CD4-positive, alpha-beta T cell treated with Interleukin-15 for 1 hour (primary cell): Measurements from ENCODE around the gene RADX.
"Not testable (repeated sequence)": the region's sequence is repeated elsewhere in the genome, so short reads cannot be mapped to it uniquely, and the experiment has no call there.

Source experiments
- DNase-seq: peaks from one replicate; pipeline ENCODE4 v3.0.0-alpha.2; 2020

RADX gene, protein sequence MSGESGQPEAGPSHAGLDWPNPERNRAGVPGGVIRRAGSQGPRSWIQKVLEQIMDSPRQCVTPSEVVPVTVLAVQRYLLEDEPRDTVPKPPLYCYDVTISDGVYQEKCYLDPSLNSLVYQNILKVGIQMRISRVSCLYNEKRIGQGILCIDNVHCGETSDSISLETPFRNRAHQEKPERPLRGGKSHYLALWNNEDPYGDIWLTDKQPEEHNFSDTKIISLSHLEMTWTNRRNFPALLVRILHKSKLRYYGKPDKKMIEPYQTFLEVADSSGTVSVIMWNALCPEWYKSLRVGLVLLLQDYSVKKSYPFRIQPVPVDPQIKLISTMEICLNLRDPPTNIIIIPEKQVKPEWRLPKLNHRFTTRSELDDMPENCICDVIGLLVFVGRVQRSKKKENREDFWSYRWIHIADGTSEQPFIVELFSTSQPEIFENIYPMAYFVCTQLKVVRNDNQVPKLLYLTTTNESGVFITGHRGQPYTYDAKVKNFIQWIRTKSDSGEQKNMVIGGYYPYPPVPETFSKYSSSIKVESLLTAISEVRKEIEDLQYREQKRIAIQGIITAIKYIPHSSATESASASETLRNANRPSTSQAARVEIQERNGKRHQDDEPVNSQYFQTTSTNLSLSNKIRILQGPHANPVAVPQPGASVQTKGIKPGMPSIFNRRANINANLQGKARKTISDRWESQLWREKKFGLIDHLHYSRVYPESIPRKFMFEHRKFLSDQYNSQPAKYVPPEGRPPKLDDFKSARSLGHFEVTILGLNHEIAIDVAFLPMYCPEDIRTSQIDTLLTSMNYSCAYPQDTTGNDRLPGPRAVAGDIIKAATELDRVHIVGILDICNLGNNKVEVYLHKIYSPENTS

DNA sequence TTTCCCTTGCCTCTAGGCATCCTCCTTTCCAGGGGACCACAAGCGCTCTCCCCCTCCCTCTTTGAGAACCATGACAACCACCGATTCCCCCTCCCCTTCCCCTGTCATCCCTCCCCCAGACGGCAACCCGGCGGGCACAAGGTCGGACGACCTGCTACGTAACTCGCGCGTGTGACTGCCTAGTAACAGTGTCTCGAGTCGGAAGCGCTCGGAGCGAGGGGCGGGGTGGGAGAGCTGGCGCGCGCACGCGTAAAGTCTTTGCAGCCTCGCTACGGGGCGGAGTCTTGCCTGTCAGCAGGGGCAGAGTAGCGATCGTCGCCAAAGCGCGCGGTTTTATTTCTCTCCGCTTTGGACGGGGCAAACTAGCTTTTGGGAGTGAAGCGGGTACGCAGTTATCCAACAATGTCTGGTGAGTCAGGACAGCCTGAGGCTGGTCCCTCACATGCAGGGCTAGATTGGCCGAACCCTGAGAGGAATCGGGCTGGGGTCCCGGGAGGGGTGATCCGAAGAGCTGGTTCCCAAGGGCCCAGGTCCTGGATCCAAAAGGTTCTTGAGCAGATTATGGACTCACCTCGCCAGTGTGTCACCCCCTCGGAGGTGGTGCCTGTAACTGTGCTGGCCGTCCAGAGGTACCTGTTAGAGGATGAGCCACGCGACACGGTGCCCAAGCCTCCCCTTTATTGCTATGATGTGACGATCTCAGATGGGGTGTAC, at the start of gene RADX:
RADX (plus strand) TSS at position 300 of the 714 bp plus-strand sequence; CDS start at position 403, 103 bp downstream.
- DNase-seq = peak; percentile 91

GRCh38 chrX:106564986-106565385, 46.8 kb upstream of the RADX start:
- DNase-seq = no peak

DNA sequence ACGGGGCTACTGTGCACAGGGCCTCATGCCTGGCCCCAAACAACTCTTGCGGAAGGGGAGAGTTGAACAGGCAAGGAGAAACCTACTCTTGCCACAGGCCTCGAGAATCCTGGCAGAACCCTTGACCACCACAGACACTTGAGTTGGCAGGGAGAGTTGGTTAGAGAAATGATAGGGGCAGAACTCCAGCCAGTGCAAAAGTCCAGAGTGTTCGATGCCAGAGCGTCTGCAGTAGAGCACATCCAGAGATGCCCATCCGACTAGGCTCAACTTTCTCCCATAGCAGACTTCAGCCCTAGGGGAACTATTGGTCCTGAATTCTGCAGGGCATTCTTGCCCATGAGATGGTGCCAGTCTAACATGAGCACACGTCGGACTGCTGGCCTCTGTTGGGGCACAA, 45.4 kb upstream of the RADX start:
- DNase-seq = no peak

DNA sequence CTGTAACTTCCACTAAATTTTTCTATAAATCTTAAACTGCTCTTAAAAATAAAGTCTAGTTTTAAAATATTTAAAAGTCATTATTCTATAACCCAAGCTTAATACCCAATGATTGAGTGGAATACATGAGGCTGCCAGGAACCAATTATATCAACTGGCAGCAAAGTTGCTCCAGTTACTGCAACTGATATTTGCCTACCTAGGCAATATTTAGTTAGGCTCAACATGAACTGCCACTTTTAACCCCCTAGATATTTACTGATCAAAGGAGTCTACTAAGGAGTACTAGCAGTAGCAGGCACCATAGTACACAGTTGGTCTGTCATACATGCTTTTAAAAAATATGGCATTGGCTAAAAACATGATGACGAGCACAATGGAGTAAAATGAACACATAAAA, 29.9 kb upstream of the RADX start:
- DNase-seq = no peak

DNA sequence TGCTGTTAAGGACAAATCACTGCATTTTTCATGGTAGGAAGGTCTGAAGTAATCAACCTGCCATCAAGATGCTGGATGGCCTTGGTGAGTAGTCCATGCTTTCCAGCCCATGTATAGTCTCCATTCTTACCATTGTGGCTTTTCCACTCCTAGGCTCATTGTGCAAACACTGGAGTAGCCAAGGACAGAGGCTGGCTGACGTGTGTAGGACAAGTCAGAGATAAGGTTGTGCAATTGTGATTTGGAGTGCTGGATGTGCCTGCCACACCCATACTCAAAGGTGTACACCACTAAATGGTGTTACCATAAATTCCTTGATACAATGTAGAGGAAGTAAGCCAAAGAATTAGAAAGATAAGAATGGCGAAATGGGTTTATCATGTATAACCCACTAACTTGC, 26.3 kb upstream of the RADX start:
- no peak for DNase-seq

- no peak for DNase-seq
These were observed 23.0 kb upstream of the RADX start for GRCh38 chrX:106588801-106589200.

- DNase-seq = no peak
These were observed 12.4 kb upstream of the RADX start for GRCh38 chrX:106599411-106599810.

- DNase-seq = no peak
These were observed 5.2 kb upstream of the RADX start for GRCh38 chrX:106606571-106606970.

GRCh38 chrX:106608016-106608415, 3.8 kb upstream of the RADX start:
- peak; percentile 27 for DNase-seq

DNA sequence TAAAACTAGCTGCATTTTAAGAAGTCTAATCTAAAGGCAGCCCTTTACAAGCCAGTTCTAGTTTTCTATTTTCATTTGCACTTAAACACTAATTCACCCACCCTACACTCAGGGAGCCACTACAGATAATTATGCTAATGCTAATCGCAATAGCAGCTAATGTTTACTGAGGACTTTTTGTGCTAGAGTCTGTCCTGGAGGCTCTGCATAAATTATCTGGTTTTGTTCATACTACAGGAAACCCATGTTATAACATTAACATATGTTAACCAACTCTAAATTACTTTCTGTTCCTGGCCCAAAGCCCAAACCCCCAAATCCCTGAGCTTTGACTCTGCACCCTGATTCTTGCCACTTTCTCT, 480 bp upstream of the RADX start:
- DNase-seq = no peak

DNA sequence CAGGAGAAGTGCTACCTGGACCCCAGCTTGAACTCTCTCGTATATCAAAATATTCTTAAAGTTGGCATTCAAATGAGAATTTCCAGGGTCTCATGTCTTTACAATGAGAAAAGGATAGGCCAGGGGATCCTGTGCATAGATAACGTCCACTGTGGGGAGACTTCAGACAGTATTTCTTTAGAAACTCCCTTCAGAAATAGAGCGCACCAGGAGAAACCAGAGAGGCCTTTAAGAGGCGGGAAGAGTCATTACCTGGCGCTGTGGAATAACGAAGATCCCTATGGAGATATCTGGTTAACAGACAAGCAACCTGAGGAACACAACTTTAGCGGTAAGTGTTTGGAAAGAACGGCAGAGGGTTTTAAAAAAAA, 600 bp downstream of the RADX start:
- no peak for DNase-seq

DNA sequence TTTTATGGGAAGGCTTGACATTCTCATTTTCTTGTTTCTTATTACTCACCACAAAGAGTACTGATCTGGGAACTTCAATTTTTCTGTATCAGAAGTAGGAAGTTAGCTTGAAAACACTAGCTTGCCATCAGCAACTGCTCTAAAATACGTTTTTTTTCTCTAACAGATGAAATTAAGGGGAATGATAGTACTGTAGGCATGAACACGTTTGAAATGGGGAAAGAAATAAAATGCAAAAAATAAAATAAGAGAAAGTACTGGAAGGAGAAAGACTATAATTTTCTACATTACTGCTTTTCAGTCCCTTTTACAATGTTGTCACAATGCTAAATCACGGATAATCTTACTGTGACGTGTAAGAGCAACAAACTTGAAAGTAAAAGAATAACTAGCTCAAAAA, 1.5 kb downstream of the RADX start:
- DNase-seq = no peak

DNA sequence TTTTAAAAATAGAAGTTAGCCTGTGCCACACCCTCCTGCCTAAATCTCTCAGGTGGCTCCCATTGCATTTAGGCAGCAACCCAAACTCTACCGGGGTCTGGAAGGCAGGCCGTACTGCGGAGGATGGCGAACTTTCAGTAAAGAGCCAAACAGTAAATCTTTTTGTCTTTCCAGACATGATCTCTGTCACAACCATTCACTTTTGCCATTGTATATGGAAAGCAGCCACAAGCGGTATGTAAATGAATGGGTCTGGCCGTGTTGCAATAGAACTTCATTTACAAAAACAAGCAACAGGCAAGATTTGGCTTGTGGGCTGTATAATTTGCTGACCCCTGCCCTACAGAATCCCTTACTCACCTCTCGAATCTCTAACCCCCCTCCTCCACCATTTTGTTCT, 3.3 kb downstream of the RADX start:
- DNase-seq = no peak

DNA sequence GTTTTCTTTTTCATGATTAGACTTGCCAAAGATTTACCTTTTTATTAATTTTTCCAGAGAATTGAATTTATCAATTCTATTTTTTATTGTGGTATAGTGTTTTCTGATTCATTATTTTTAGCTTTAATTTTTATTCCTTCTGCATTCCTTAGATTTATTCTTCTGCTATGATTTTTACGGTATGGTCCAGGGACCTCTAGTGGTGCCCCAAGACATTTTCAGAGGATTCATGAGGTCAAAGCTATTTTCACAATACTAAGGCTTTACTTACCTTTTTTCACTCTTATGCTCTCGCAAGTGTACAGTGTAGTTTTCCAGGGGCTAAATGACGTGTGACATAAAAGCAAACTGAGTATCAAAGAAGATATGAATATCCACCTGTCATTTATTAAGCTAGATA, 8.0 kb downstream of the RADX start:
- DNase-seq = no peak

DNA sequence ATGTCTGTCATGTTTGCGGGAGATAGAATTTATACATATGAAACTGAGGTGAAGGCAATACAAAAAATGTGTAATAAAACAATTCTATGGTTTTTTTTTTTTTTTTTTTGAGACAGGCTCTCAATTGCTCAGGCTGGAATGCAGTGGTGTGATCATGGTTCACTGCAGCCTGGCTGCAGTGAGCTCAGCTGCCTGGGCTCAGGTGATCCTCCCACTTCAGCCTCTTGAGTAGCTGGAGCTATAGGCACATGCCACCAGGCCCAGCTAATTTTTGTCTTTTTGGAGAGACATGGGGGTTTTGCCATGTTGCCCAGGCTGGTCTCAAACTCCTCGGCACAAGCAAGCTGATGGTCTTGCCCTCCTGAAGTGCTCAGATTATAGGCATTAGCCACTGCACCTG, 10.1 kb downstream of the RADX start:
- DNase-seq = no peak

- no peak for DNase-seq
These were observed 15.0 kb downstream of the RADX start for GRCh38 chrX:106626789-106627188.

DNA sequence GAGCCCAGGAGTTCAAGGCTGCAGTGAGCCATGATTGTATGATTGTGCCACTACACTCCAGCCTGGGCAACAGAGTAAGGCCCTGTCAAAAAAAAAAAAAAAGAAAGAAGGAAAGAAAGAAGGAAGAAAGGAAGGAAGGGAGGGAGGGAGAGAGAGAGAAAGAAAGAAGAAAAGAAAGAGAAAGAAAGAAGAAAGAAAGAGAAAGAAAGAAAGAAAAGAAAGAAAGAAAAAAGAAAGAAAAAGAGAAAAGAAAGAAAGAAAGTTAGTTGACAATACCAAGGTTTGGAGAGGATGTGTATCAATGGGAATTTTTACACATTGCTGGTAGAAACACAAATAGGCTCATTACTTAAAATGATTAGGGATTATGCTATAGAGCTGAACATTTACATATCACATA, 19.8 kb downstream of the RADX start:
- no peak for DNase-seq

DNA sequence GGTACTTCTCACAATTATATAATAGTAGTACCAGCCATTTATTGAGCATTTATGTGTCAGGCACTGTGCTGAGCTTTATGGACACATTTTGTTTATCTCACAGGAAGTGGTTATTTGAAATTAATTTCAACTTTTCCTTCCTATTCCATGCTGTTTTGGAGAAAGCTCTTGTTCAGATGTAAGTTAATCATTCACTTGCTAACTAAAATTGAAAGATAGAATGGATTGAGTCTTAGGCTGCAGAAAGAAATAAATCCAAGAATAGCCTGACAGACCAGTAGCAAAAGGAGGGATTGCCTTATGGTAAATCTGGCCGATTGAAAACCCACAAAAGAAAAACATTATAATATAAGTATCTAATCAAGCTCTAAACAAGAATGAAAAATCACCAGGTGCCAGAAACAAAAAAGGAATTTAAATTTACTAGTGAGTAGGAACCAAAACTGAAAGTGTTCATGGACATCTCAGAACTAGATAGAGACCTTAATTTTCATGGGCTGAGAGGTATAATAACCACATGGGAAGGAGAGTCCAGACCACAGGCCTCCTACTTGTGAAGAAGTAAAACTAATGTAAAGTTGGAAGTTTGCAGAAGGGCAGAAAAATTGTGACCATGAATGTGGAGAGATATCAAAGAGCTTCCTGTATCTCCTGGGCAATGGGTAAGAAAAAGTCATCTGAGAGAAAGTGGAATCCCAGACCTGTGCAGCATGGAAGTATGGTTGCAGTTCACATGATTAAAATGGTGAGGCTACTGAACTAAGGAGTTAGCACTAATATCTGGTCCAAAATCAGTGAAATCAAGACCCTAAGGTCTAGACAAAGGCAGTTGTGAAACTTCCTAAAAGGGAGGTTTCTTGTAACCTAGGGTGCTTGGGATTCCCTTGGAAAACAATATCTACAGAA, 38.0 kb downstream of the RADX start:
- DNase-seq = no peak

- not testable (repeated sequence) for DNase-seq
These were observed 41.8 kb downstream of the RADX start for GRCh38 chrX:106653625-106654024.

GRCh38 chrX:106670631-106671030, 58.9 kb downstream of the RADX start:
- no peak for DNase-seq

DNA sequence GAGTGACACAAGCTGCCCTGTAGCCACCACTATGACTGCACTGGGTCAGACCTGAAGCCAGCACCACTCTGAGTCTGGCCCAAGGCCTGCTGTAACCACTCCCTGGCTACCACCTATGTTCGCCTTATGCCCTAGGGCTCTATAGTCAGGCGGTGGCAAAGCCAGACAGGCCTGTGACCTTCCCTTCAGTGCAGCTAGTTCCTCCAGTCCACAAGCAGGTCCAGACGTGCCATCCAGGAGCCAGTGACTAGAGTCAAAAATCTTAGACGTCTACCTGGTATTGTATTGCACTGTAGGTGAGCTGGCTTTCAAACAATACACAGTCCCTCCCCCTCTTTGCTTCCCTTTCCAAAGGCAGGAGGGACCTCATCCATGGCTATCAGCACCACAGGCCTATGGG, 60.7 kb downstream of the RADX start:
- no peak for DNase-seq

DNA sequence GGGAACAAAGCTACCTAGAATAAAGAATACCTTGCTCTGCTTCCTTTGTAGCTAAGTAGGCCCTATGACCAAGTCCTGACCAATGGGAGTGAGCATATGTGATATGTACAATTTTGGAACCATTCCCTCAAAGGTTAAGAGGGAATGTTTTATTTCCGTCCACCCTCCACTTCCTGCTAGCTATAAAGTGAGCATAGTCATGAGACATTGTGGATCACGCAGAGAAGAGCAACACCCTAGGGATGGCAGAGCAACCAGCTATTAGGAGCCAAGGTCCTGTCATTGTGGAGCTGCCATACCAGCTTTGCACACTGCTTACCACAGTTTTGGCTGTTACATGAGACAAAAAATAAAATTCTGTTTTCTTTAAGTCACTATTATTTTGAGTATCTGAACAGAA, 68.9 kb downstream of the RADX start:
- no peak for DNase-seq

DNA sequence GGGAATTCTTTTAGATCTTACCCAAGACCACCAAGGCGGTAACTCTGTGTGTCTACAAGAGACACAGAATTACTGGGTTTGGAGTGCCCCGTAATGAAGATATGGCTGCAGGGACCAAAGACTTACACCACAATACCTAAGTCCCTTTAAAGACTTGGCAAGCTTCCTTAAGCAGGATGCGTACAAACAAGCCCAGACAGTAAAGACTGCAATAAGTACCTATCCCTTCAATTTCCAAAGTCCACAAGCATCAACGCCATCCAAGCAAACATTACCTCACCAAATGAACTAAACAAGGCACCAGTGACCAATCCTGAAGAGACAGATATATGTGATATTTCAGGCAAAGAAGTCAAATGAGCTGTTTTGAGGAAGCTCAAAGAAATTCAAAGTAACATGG, 72.4 kb downstream of the RADX start:
- DNase-seq = no peak
